GM19193 (cell line): ENCODE measurements around the gene FRMD8.

Source experiments
- POLR2A ChIP-seq: IDR thresholded peaks from 4 replicates; pipeline ENCODE4 v1.6.1; 2011; ENCODE audit not compliant: insufficient read depth, insufficient read length; ENCODE audit errors: extremely low read depth

Gene FRMD8, protein sequence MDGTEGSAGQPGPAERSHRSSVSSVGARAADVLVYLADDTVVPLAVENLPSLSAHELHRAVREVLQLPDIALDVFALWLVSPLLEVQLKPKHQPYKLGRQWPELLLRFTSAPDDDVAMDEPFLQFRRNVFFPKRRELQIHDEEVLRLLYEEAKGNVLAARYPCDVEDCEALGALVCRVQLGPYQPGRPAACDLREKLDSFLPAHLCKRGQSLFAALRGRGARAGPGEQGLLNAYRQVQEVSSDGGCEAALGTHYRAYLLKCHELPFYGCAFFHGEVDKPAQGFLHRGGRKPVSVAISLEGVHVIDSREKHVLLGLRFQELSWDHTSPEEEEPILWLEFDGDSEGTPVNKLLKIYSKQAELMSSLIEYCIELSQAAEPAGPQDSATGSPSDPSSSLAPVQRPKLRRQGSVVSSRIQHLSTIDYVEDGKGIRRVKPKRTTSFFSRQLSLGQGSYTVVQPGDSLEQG

DNA sequence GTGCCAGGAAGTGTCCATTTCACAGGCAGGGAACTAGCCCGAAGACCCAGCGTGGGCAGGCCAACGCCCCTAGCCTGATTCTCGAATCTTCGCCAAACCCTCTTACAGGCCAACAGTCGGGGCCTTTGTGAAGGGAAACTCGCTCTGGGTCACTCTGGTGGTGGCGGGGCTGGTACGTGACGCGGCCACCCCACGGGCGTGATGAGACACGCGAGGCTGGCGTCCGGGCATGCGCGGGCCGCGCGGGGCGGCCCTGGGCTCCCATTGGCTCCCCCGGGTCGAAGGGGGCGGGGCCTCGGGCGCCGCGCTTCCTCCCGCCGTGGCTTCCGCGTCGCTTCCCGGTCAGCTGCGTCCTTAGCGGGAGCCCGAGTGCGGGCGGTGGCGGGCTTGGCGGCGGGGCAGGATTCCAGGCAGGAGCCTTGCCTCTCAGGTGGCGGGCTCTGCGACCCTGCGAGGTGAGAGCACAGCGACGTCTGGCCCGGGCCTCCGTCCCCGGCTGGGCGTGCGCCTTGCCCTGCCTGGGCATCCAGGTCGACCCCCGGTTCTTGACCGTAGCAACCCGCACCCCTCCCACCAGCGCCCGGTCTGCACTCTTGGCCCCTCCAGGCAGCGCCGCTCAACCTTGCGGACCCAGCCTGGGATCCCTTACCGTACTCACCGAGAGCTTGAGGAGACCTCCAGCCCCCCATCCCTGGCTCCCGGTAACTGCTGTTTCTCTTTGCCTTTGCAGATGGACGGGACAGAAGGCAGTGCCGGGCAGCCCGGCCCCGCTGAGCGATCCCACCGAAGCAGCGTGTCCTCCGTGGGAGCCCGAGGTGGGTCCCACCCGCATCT lies at the start of gene FRMD8:
TSS of gene FRMD8 (plus strand) at position 331 of the 834 bp plus-strand sequence. CDS start at position 731, 400 bp downstream.
- TF ChIP-seq POLR2A = peak; percentile 85

- no peak for TF ChIP-seq POLR2A
Measured at GRCh38 chr11:65338676-65339075, 47.8 kb upstream of the FRMD8 start.

- TF ChIP-seq POLR2A = no peak
Measured at GRCh38 chr11:65340226-65340625, 46.2 kb upstream of the FRMD8 start.

GRCh38 chr11:65341856-65342255 lies 44.6 kb upstream of the FRMD8 start:
- TF ChIP-seq POLR2A = no peak

- TF ChIP-seq POLR2A = no peak
Measured at GRCh38 chr11:65351511-65351910, 34.9 kb upstream of the FRMD8 start.

DNA sequence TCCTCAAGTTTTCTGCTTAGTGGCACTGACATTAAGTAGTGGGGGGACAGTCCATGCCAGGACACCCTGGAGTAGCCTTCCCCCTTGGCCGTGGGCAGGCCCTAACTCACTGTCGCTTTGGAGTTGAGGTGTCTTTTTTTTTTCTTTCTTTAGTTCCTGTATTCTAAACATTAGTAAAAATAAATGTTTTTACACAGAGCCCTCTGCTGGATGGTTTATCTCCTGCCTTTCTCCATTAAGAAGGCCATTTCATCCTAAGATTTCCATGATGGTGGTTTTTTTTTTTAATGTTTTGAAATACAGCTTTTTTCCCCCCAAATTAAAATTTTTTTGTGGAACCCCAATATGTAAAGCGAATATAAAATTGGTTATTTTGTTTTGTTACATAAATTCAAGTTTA lies 33.7 kb upstream of the FRMD8 start:
- TF ChIP-seq POLR2A = no peak

DNA sequence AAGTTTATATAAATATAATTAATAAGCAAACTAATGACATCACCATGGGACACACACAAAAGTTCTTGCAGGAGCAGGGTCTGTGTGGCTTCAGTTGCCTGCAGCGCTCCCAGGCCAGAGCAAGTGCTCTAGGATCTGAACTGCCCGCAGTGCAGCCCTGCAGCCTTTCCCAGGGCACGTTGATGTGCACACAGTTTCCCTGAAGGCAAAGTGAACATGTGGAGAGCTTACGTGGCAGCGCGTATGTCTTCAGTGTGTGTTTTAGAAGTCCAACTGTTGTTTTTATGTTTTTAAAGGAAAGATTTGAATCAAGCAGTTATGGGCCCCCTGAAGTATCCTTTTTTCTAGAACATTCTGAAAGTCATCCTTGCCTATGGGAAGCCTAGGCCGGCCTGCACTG lies 33.1 kb upstream of the FRMD8 start:
- TF ChIP-seq POLR2A = no peak

- no peak for TF ChIP-seq POLR2A
Measured at GRCh38 chr11:65353900-65354264, 32.6 kb upstream of the FRMD8 start.

- peak; percentile 55 for TF ChIP-seq POLR2A
Measured at GRCh38 chr11:65354265-65355012, 32.0 kb upstream of the FRMD8 start, which contains the start of gene TIGD3. TIGD3 (plus strand) TSS chr11:65354751; CDS start chr11:65355809, 1,058 bp downstream.

- no peak for TF ChIP-seq POLR2A
Measured at GRCh38 chr11:65355013-65355775, 31.2 kb upstream of the FRMD8 start.

GRCh38 chr11:65355776-65356393 lies 30.6 kb upstream of the FRMD8 start:
- no peak for TF ChIP-seq POLR2A

DNA sequence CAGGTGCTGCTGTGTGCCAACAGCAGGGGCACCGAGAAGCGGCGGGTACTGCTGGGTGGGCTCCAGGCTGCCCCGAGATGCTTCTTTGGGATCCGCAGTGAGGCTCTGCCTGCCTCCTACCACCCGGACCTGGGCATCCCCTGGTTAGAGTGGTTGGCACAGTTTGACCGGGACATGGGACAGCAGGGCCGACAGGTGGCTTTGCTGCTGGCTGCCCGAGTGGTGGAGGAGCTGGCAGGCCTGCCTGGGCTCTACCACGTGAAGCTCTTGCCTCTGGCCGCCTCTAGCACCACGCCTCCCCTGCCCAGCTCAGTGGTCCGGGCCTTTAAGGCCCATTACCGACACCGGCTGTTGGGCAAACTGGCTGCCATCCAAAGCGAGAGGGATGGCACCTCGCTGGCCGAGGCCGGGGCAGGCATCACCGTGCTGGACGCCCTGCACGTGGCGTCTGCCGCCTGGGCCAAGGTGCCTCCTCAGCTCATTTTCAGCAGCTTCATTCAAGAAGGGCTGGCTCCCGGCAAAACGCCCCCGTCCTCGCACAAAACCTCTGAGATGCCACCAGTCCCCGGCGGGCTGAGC lies 30.0 kb upstream of the FRMD8 start:
- no peak for TF ChIP-seq POLR2A

DNA sequence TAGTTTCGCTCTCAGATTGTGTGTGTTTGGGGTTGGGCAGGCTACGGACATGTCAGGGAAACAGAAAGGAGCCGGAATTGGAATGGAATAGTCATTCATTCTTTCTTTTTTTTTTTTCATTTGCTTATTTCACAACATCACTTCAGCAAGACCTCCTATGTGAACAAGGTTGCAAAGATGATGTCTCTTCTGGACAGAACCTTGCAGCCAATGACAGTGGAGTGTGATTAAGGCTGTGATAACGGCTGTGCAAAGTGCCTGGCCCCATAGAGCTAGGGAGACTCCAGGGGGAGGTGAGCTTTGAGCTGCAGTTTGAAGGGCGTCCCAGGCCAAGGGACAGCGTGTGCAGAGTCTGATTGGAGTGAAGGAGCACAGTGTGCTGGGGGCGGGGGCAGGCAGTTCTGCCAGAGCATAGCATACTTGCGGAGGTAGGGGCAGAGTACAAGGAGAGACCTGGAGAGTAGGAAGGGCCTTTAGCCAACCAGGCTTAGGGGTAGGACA lies 28.5 kb upstream of the FRMD8 start:
- TF ChIP-seq POLR2A = no peak
